ENCODE data around the gene HAPSTR1. TPM values are rescaled to one million over a fixed set of nuclear protein-coding genes. Genes with fewer than 3 reads are reported as not detected.

Gene HAPSTR1
- total RNA-seq, 2 donors from 2014 or later, result 36.1 to 38.6 TPM

DNA sequence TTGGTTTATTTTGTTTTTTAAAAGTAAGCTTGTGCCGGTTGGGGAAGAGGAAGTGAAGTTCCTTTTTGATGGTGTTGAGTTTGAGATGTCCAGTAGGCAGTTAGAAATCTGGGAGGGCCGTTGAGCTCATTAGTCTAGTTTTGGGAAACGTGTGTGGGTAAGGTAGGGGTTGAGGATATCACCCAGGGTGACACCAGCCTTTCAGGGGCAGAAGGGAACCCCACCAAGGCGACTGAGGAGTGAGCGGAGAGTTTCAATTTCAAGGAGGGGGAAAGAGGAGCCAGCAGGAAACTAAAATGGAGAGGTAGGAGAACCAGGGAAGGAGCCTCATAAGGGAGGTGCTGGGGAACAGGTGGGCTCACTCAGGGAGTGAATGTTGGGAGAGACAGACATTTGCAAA, 22.7 kb downstream of the HAPSTR1 start:
- Histone ChIP-seq H3K27me3 (no peaks in the 10 kb centered on the region), H3K4me3 (no peak overlapping the region), H3K9me3 (no peaks in the 10 kb centered on the region), H3K4me1 (peaks cover 0 to 81% of the 10 kb centered on the region in 2 donors), H3K36me3 (peaks cover 24% of the 10 kb centered on the region), H3K27ac (no peak overlapping the region)
- no peak for DNase-seq (ENCODE audit: low spot score)
- TF ChIP-seq, protein P1, sequence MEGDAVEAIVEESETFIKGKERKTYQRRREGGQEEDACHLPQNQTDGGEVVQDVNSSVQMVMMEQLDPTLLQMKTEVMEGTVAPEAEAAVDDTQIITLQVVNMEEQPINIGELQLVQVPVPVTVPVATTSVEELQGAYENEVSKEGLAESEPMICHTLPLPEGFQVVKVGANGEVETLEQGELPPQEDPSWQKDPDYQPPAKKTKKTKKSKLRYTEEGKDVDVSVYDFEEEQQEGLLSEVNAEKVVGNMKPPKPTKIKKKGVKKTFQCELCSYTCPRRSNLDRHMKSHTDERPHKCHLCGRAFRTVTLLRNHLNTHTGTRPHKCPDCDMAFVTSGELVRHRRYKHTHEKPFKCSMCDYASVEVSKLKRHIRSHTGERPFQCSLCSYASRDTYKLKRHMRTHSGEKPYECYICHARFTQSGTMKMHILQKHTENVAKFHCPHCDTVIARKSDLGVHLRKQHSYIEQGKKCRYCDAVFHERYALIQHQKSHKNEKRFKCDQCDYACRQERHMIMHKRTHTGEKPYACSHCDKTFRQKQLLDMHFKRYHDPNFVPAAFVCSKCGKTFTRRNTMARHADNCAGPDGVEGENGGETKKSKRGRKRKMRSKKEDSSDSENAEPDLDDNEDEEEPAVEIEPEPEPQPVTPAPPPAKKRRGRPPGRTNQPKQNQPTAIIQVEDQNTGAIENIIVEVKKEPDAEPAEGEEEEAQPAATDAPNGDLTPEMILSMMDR (IDR thresholded peaks at IDR 0.05), result no peak

DNA sequence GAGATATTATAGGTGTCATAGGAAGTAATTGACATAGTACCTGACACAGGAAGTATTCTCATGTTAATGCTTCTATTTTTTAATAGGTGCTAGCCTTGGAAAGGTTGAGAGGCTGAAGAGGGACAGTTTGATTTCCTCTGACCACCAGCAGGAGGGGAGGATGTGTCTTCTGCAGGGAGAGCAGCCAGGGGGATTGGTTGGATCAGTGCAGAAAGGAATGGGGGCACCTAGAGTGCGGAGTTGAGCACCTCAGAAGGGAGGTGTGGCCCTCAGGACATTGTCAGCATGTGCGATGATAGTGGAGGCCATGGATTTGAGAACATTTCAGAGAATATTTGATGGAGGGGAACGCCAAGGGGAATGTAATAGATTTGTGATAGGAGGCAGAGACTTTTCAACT, 23.4 kb downstream of the HAPSTR1 start:
- no peak overlapping the region for H3K4me3 ChIP-seq
- H3K27ac ChIP-seq, result no peak overlapping the region
- TF ChIP-seq, protein P1 (IDR thresholded peaks at IDR 0.05), result no peak
- peaks cover 0 to 81% of the 10 kb centered on the region in 2 donors for H3K4me1 ChIP-seq
- no peaks in the 10 kb centered on the region for H3K27me3 ChIP-seq
- no peak for DNase-seq (ENCODE audit: low spot score)
- H3K36me3 ChIP-seq, result peaks cover 23% of the 10 kb centered on the region
- H3K9me3 ChIP-seq, result no peaks in the 10 kb centered on the region

DNA sequence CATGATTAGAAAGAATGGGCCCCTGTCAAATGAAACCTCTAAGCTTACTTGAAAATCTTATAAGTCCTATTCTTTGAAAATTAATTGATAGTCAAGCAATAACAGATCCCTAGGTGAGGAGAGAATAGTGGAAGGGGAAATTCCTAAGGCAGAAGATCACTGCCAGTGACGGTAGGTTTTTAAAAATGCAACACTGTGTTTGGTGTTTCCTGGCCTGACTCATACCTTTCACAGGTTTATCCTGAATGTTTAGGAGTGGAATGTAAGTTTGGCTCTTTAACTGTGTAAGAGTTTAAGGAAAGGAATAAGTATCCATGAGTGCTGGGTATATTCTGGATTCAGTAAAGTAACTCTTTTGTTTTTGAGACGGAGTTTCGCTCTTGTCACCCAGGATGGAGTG, 23.8 kb downstream of the HAPSTR1 start:
- Histone ChIP-seq H3K36me3 (peaks cover 23% of the 10 kb centered on the region), H3K9me3 (no peaks in the 10 kb centered on the region), H3K4me1 (peaks cover 0 to 82% of the 10 kb centered on the region in 2 donors), H3K4me3 (no peak overlapping the region), H3K27me3 (no peaks in the 10 kb centered on the region), H3K27ac (no peak overlapping the region)
- no peak for DNase-seq (ENCODE audit: low spot score)
- TF ChIP-seq, protein P1 (IDR thresholded peaks at IDR 0.05), result no peak

DNA sequence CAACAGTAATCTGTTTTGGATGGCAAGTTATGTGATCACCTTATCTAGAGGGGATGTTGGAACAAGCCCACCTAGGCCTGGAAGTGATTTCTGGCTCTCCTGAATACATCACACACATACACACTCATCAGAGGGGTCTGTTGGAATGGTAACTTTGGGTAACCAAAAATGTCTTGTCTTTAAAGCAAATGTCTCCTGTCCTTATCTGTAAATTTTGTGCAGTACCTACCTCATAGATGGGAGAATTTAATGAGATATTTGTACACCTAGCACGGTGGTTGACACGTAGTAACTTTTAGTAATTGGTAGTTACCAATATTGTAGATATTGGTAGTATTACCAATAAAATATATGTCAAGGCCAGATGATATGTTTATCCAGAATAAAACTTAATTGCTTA, 24.7 kb downstream of the HAPSTR1 start:
- Histone ChIP-seq H3K4me3 (no peak overlapping the region), H3K4me1 (peaks cover 0 to 74% of the 10 kb centered on the region in 2 donors), H3K27me3 (no peaks in the 10 kb centered on the region), H3K27ac (no peak overlapping the region), H3K9me3 (no peaks in the 10 kb centered on the region), H3K36me3 (peaks cover 27% of the 10 kb centered on the region)
- no peak for DNase-seq (ENCODE audit: low spot score)
- TF ChIP-seq, protein P1 (IDR thresholded peaks at IDR 0.05), result no peak

DNA sequence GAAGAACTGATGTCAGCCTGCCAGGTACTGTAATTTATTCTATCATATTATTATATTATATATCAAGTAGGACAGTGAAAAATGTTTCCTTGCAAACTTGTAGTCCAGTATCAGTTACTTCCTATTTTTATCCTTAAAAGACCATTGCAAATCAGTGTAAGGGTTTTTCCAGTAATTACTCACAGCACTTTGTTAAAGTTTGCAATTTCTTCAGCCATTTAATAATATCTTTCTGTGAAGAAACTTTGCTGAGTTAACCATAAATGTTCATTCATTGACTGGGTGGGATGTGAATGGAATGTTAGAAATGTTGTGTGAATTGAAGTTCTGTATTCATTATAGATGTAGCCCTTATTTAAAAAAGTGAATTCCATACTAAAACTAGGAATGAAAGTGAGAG, 26.7 kb downstream of the HAPSTR1 start:
- DNase-seq (ENCODE audit: low spot score), result no peak

DNA sequence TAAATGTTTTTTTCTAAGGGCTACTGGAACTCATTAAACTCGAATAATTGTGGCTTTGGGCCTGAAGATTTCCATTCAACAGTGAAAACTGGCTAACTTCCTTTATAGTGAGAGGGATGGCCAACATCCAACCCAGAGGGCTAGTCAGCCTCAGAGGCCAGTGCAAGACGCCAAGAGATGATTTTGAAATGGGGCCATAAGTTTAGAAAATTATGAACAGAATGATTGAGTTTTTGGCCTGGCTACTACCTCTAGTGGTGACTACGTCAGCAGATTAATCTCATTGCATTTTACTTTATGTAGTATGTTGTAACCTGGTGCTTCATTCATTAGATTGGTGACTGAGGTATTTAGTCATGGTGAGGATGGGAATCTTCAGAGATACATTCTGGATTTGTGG, 28.4 kb downstream of the HAPSTR1 start:
- peaks cover 30% of the 10 kb centered on the region for H3K36me3 ChIP-seq
- H3K4me1 ChIP-seq, result peaks cover 0 to 61% of the 10 kb centered on the region in 2 donors
- H3K27me3 ChIP-seq, result no peaks in the 10 kb centered on the region
- DNase-seq (ENCODE audit: low spot score), result no peak
- no peak overlapping the region for H3K27ac ChIP-seq
- no peak overlapping the region for H3K4me3 ChIP-seq
- TF ChIP-seq, protein P1 (IDR thresholded peaks at IDR 0.05), result no peak
- H3K9me3 ChIP-seq, result no peaks in the 10 kb centered on the region

More for the DNA sequence above, 26.7 kb downstream of the HAPSTR1 start:
- no peak overlapping the region for H3K27ac ChIP-seq
- peaks cover 0 to 66% of the 10 kb centered on the region in 2 donors for H3K4me1 ChIP-seq
- no peak overlapping the region for H3K4me3 ChIP-seq
- H3K27me3 ChIP-seq, result no peaks in the 10 kb centered on the region
- H3K9me3 ChIP-seq, result no peaks in the 10 kb centered on the region
- H3K36me3 ChIP-seq, result peaks cover 30% of the 10 kb centered on the region
- TF ChIP-seq, protein P1 (IDR thresholded peaks at IDR 0.05), result no peak
